Measurements from ENCODE around the gene TUT4. TPM values are rescaled to one million over a fixed set of nuclear protein-coding genes. Genes with fewer than 3 reads are reported as not detected.

TUT4 gene
- total RNA-seq, 6 donors from 2014 or later: 31.0 to 85.7 (median 55.4) TPM

GRCh38 chr1:52455686-52456085, 97.2 kb downstream of the TUT4 start:
- Histone ChIP-seq H3K36me3 (peaks cover 0 to 9% (median 0%) of the 10 kb centered on the region in 4 donors), H3K27me3 (no peaks in the 10 kb centered on the region), H3K4me1 (no peaks in the 10 kb centered on the region), H3K27ac (no peak overlapping the region), H3K4me3 (no peak overlapping the region), H3K9me3 (no peaks in the 10 kb centered on the region)
- no peak for ATAC-seq (ENCODE audit: low FRiP score in 2 of 2)
- no peak for DNase-seq
- WGBS, 2 donors: 94 to 96% methylated on average over 2 of the region's 2 CpGs
- TF ChIP-seq EP300 (IDR thresholded peaks at IDR 0.05) (no peak), POLR2AphosphoS5 (IDR thresholded peaks at IDR 0.05) (no peak), CTCF (IDR thresholded peaks at IDR 0.05) (no peak), POLR2A (IDR thresholded peaks at IDR 0.05) (no peak)

GRCh38 chr1:52454779-52455178, 98.1 kb downstream of the TUT4 start:
- no peak for TF ChIP-seq POLR2AphosphoS5 (IDR thresholded peaks at IDR 0.05)
- no peak for TF ChIP-seq POLR2A (IDR thresholded peaks at IDR 0.05)
- no peak for TF ChIP-seq EP300 (IDR thresholded peaks at IDR 0.05)
- no peak for TF ChIP-seq CTCF (IDR thresholded peaks at IDR 0.05)
- no peak for DNase-seq
- H3K36me3 ChIP-seq: peaks cover 0 to 9% (median 0%) of the 10 kb centered on the region in 4 donors
- no peak for ATAC-seq (ENCODE audit: low FRiP score in 2 of 2)
- no peaks in the 10 kb centered on the region for H3K9me3 ChIP-seq
- WGBS, 2 donors: 93 to 98% methylated on average over 2 of the region's 2 CpGs
- H3K27me3 ChIP-seq: no peaks in the 10 kb centered on the region
- H3K4me3 ChIP-seq: no peak overlapping the region
- H3K27ac ChIP-seq: no peak overlapping the region
- no peaks in the 10 kb centered on the region for H3K4me1 ChIP-seq

- no peak for ATAC-seq (ENCODE audit: low FRiP score in 2 of 2)
- WGBS, 2 donors: 95 to 96% methylated on average over 1 of the region's 1 CpG
- Histone ChIP-seq H3K27me3 (no peaks in the 10 kb centered on the region), H3K27ac (no peak overlapping the region), H3K36me3 (peaks cover 0 to 9% (median 0%) of the 10 kb centered on the region in 4 donors), H3K9me3 (no peaks in the 10 kb centered on the region), H3K4me1 (no peaks in the 10 kb centered on the region), H3K4me3 (no peak overlapping the region)
- no peak for DNase-seq
- TF ChIP-seq EP300 (IDR thresholded peaks at IDR 0.05) (no peak), POLR2A (IDR thresholded peaks at IDR 0.05) (no peak), POLR2AphosphoS5 (IDR thresholded peaks at IDR 0.05) (no peak), CTCF (IDR thresholded peaks at IDR 0.05) (no peak)
These were observed 98.8 kb downstream of the TUT4 start for GRCh38 chr1:52454127-52454526.

GRCh38 chr1:52444463-52444862, 108.4 kb downstream of the TUT4 start:
- no peak for TF ChIP-seq CTCF (IDR thresholded peaks at IDR 0.05)
- TF ChIP-seq POLR2AphosphoS5 (IDR thresholded peaks at IDR 0.05): no peak
- TF ChIP-seq EP300 (IDR thresholded peaks at IDR 0.05): no peak
- TF ChIP-seq POLR2A (IDR thresholded peaks at IDR 0.05): no peak
- ATAC-seq (ENCODE audit: low FRiP score in 2 of 2): no peak
- Histone ChIP-seq H3K27ac (no peak overlapping the region), H3K4me3 (no peak overlapping the region), H3K36me3 (peaks cover 6 to 60% (median 16%) of the 10 kb centered on the region in 4 donors), H3K9me3 (no peaks in the 10 kb centered on the region), H3K4me1 (no peaks in the 10 kb centered on the region), H3K27me3 (no peaks in the 10 kb centered on the region)
- WGBS, 2 donors: 93 to 95% methylated on average over 2 of the region's 2 CpGs
- no peak for DNase-seq

GRCh38 chr1:52439976-52440375, 112.9 kb downstream of the TUT4 start:
- TF ChIP-seq EP300 (IDR thresholded peaks at IDR 0.05) (no peak), POLR2A (IDR thresholded peaks at IDR 0.05) (no peak)
- ATAC-seq (ENCODE audit: low FRiP score in 2 of 2): no peak
- WGBS, 2 donors: 86 to 87% methylated on average over 4 of the region's 4 CpGs
- no peaks in the 10 kb centered on the region for H3K4me1 ChIP-seq
- H3K9me3 ChIP-seq: no peaks in the 10 kb centered on the region
- H3K27me3 ChIP-seq: no peaks in the 10 kb centered on the region
- no peak overlapping the region for H3K27ac ChIP-seq
- H3K36me3 ChIP-seq: peaks cover 0 to 71% (median 14%) of the 10 kb centered on the region in 4 donors
- no peak for DNase-seq
- H3K4me3 ChIP-seq: no peak overlapping the region
